Liver (tissue), 9 donors: Measurements from ENCODE around the gene TMEM175. TPM values are rescaled to one million over a fixed set of nuclear protein-coding genes. Genes with fewer than 3 reads are reported as not detected.

Experiments
- DNase-seq: peaks from one replicate; pipeline ENCODE4 v3.0.0-alpha.2; 2017; ENCODE audit warnings: low spot score
- H3K27ac ChIP-seq, 2 donors: one replicate each; pipeline ENCODE4 v1.7.0; 2013; ENCODE audit warnings: inconsistent platforms in 2 of 2, low read length in 2 of 2, control low read depth in 1 of 2, low read depth in 1 of 2, mild to moderate bottlenecking in 1 of 2
- H3K27me3 ChIP-seq, 4 donors: one replicate each; pipeline versions ENCODE4 v1.6.1 to v1.7.0; 2013; ENCODE audit warnings: low read length in 3 of 4, inconsistent platforms in 1 of 4, mild to moderate bottlenecking in 1 of 4, moderate library complexity in 1 of 4; ENCODE audit not compliant: control insufficient read depth in 4 of 4, insufficient read depth in 4 of 4
- H3K36me3 ChIP-seq, 4 donors: one replicate each; pipeline versions ENCODE4 v1.6.1 to v1.7.0; 2013; ENCODE audit warnings: low read length in 3 of 4, mild to moderate bottlenecking in 3 of 4, low read depth in 1 of 4, moderate library complexity in 1 of 4; ENCODE audit not compliant: control insufficient read depth in 4 of 4, insufficient read depth in 3 of 4
- H3K4me1 ChIP-seq, 4 donors: one replicate each; pipeline versions ENCODE4 v1.6.1 to v1.7.0; 2013; ENCODE audit warnings: low read length in 3 of 4, mild to moderate bottlenecking in 3 of 4, moderate library complexity in 1 of 4; ENCODE audit not compliant: control insufficient read depth in 4 of 4, insufficient read depth in 4 of 4
- H3K4me3 ChIP-seq, 3 donors: one replicate each; pipeline versions ENCODE4 v1.6.1 to v1.7.0; 2013; ENCODE audit warnings: low read length in 3 of 3, control low read depth in 1 of 3, low read depth in 1 of 3, mild to moderate bottlenecking in 1 of 3
- H3K9ac ChIP-seq, 2 donors: one replicate each; pipeline ENCODE4 v1.7.0; 2013; ENCODE audit warnings: low read length in 2 of 2, mild to moderate bottlenecking in 2 of 2, moderate library complexity in 2 of 2, control low read depth in 1 of 2, low read depth in 1 of 2
- H3K9me3 ChIP-seq, 4 donors: one replicate each; pipeline versions ENCODE4 v1.6.1 to v1.7.0; 2013; ENCODE audit warnings: low read length in 3 of 4; ENCODE audit not compliant: control insufficient read depth in 4 of 4
- EGR1 ChIP-seq, 2 donors: IDR thresholded peaks; 2 replicates each; pipeline ENCODE4 v1.6.1; 2016 to 2018; ENCODE audit warnings: antibody characterized with exemption in 2 of 2, low read depth in 2 of 2
- FOXA1 ChIP-seq: IDR thresholded peaks from 2 replicates; pipeline ENCODE4 v1.6.1; 2016; ENCODE audit warnings: antibody characterized with exemption
- FOXA2 ChIP-seq: IDR thresholded peaks from 2 replicates; pipeline ENCODE4 v1.6.1; 2016; ENCODE audit warnings: antibody characterized with exemption
- GABPA ChIP-seq, 2 donors: IDR thresholded peaks in 1 of 2; conservative IDR thresholded peaks in 1 of 2; 2 replicates each; pipeline ENCODE4 v1.6.1; 2016; ENCODE audit warnings: antibody characterized with exemption in 2 of 2, mild to moderate bottlenecking in 1 of 2, moderate library complexity in 1 of 2
- HNF4A ChIP-seq, 2 donors: conservative IDR thresholded peaks; 2 replicates each; pipeline ENCODE4 v1.6.1; 2016; ENCODE audit warnings: antibody characterized with exemption in 2 of 2, mild to moderate bottlenecking in 2 of 2
- HNF4G ChIP-seq: IDR thresholded peaks from 2 replicates; pipeline ENCODE4 v1.6.1; 2016; ENCODE audit warnings: antibody characterized with exemption
- JUND ChIP-seq, 2 donors: IDR thresholded peaks; 2 replicates each; pipeline ENCODE4 v1.6.1; 2016; ENCODE audit warnings: antibody characterized with exemption in 2 of 2
- NR2F2 ChIP-seq: IDR thresholded peaks from 2 replicates; pipeline ENCODE4 v1.6.1; 2016; ENCODE audit warnings: antibody characterized with exemption
- RAD21 ChIP-seq, 2 donors: IDR thresholded peaks; 2 replicates each; pipeline ENCODE4 v1.6.1; 2016; ENCODE audit warnings: antibody characterized with exemption in 2 of 2, mild to moderate bottlenecking in 2 of 2
- REST ChIP-seq: IDR thresholded peaks from 2 replicates; pipeline ENCODE4 v1.6.1; 2016; ENCODE audit warnings: antibody characterized with exemption, mild to moderate bottlenecking
- RXRA ChIP-seq, 2 donors: IDR thresholded peaks; 2 replicates each; pipeline ENCODE4 v1.6.1; 2017 to 2018; ENCODE audit warnings: antibody characterized with exemption in 2 of 2, mild to moderate bottlenecking in 1 of 2
- SP1 ChIP-seq: IDR thresholded peaks from 2 replicates; pipeline ENCODE4 v1.6.1; 2018; ENCODE audit warnings: antibody characterized with exemption, mild to moderate bottlenecking
- TAF1 ChIP-seq: conservative IDR thresholded peaks from 2 replicates; pipeline ENCODE4 v1.6.1; 2016; ENCODE audit warnings: antibody characterized with exemption, mild to moderate bottlenecking
- YY1 ChIP-seq: IDR thresholded peaks from 2 replicates; pipeline ENCODE4 v1.6.1; 2016; ENCODE audit warnings: antibody characterized with exemption, mild to moderate bottlenecking
- ZBTB33 ChIP-seq: IDR thresholded peaks from 2 replicates; pipeline ENCODE4 v1.6.1; 2016; ENCODE audit warnings: antibody characterized with exemption
- WGBS: extraction: QIAGEN DNeasy Blood & Tissue Kit; methylation state at CpG from one replicate; pipeline ENCODE4 v1.1.7; 2013; 5-methylcytosine and 5-hydroxymethylcytosine counted together
- polyA plus RNA-seq, 2 donors: library from polyadenylated mRNA; stranded (reverse) in 1 of 2; unstranded in 1 of 2; fragments of 200-250 nt in 1 of 2; fragments of >200 nt in 1 of 2; fragmentation: Nextera tagmentation in 1 of 2; extraction: Ambion mirVana in 1 of 2; gene quantifications; one replicate each; pipeline versions ENCODE4 v1.2.1 to v1.2.3, GENCODE V29; 2013 to 2015
- total RNA-seq, 2 donors: library from RNA; depleted of rRNA; stranded (reverse); fragments of >200 nt; gene quantifications; one replicate each; pipeline ENCODE4 v1.2.3, GENCODE V29; 2014
- TF ChIP-seq, protein P1 (sequence below): fragments of 150-350 bp; IDR thresholded peaks from 2 replicates; pipeline ENCODE4 v1.5.1; 2017; ENCODE audit warnings: improper control_type of control experiment, low read depth, low read length; ENCODE audit not compliant: missing input control
- TF ChIP-seq, protein P2 (sequence below): IDR thresholded peaks from 2 replicates; pipeline ENCODE4 v1.6.1; 2016; ENCODE audit warnings: antibody characterized with exemption
- TF ChIP-seq, protein P3 (sequence below): IDR thresholded peaks from 2 replicates; pipeline ENCODE4 v1.6.1; 2016; ENCODE audit warnings: antibody characterized with exemption
- donor health status: healthy.
- donor health status: healthy.
- donor health status: healthy.
- donor health status: healthy.
- donor health status: healthy.

TMEM175 gene
- total and polyA plus RNA-seq, 4 donors = 18.6 to 26.3 (median 25.5) TPM

DNA sequence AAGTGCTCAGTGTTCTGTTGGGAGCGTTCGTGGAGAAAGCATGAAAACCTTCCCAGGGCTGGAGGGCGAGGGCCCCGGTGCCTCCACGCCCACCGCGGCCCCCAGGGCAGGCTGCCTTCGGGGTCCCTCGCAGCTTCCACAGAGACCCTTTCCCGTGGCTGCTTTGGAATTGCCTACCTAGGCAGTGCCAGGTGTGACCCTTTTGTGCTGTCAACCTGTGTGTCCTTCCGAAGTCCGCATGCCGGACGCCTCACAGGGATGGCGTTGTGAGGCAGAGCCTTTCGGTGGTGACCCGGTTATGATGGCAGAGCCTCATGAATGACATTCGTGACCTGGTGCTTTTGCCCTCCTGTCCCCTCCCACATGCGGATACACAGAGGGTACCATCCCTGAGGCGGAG lies 17.4 kb downstream of the TMEM175 start:
- TF ChIP-seq GABPA (IDR thresholded peaks at IDR 0.05 in 1 of 2, conservative IDR thresholded peaks at IDR 0.05 in 1 of 2) = no peak
- no peak for TF ChIP-seq FOXA2
- no peak for TF ChIP-seq FOXA1
- TF ChIP-seq RAD21 (IDR thresholded peaks at IDR 0.05) = no peak
- TF ChIP-seq, protein P1, sequence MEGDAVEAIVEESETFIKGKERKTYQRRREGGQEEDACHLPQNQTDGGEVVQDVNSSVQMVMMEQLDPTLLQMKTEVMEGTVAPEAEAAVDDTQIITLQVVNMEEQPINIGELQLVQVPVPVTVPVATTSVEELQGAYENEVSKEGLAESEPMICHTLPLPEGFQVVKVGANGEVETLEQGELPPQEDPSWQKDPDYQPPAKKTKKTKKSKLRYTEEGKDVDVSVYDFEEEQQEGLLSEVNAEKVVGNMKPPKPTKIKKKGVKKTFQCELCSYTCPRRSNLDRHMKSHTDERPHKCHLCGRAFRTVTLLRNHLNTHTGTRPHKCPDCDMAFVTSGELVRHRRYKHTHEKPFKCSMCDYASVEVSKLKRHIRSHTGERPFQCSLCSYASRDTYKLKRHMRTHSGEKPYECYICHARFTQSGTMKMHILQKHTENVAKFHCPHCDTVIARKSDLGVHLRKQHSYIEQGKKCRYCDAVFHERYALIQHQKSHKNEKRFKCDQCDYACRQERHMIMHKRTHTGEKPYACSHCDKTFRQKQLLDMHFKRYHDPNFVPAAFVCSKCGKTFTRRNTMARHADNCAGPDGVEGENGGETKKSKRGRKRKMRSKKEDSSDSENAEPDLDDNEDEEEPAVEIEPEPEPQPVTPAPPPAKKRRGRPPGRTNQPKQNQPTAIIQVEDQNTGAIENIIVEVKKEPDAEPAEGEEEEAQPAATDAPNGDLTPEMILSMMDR = no peak
- no peak for TF ChIP-seq HNF4G
- TF ChIP-seq EGR1 (IDR thresholded peaks at IDR 0.05; ENCODE audit: low read depth in 2 of 2) = no peak
- no peak for TF ChIP-seq SP1
- no peak for TF ChIP-seq ZBTB33
- TF ChIP-seq JUND (IDR thresholded peaks at IDR 0.05) = no peak
- TF ChIP-seq NR2F2 = no peak
- TF ChIP-seq, protein P2, sequence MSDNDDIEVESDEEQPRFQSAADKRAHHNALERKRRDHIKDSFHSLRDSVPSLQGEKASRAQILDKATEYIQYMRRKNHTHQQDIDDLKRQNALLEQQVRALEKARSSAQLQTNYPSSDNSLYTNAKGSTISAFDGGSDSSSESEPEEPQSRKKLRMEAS = no peak
- no peak for TF ChIP-seq REST
- TF ChIP-seq HNF4A (conservative IDR thresholded peaks at IDR 0.05) = no peak
- TF ChIP-seq RXRA (IDR thresholded peaks at IDR 0.05) = no peak
- TF ChIP-seq, protein P3, sequence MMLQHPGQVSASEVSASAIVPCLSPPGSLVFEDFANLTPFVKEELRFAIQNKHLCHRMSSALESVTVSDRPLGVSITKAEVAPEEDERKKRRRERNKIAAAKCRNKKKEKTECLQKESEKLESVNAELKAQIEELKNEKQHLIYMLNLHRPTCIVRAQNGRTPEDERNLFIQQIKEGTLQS = no peak
- TF ChIP-seq YY1 = no peak
- no peak for TF ChIP-seq TAF1
- H3K4me3 ChIP-seq = no peak overlapping the region
- H3K27me3 ChIP-seq = no peaks in the 10 kb centered on the region
- H3K27ac ChIP-seq = no peak overlapping the region
- no peak for DNase-seq
- no peaks in the 10 kb centered on the region for H3K9me3 ChIP-seq
- H3K4me1 ChIP-seq = no peaks in the 10 kb centered on the region
- WGBS = 95% methylated on average over 20 of the region's 20 CpGs
- peaks cover 0 to 10% (median 3%) of the 10 kb centered on the region in 4 donors for H3K36me3 ChIP-seq
- H3K9ac ChIP-seq = no peak overlapping the region
